ENCODE data around the gene UGCG.

- TF ChIP-seq CTCF (conservative IDR thresholded peaks at IDR 0.05; ENCODE audit: low read length) (no peak), EZH2phosphoT487 (IDR thresholded peaks at IDR 0.05; ENCODE audit: borderline replicate concordance) (no peak)
Observed at GRCh38 chr9:111945216-111945615, 48.6 kb downstream of the UGCG start.
